HTR-8/SVneo (cell line): Measurements from ENCODE around the gene NDUFB5.

ENCODE experiments used
- DNase-seq: peaks from one replicate; pipeline ENCODE4 v3.0.0; 2011; ENCODE audit warnings: low spot score, mixed read lengths; ENCODE audit not compliant: insufficient read length
- FAIRE-seq: peaks from 2 replicates; lab custom pipeline; 2011; peaks lifted over from hg19 to GRCh38; lab: Jason Lieb, UNC

The NDUFB5 gene

GRCh38 chr3:179604321-179605078, at the start of gene NDUFB5, which contains the start of gene MRPL47:
Gene NDUFB5, plus strand, starts transcription at chr3:179604794. Its CDS starts 22 bp downstream, at chr3:179604816.
Gene MRPL47, minus strand, starts transcription at chr3:179604638. Its CDS starts 14 bp downstream, at chr3:179604624.
- FAIRE-seq (peak; percentile 93), DNase-seq (peak; percentile 92)

GRCh38 chr3:179558742-179559364, 45.7 kb upstream of the NDUFB5 start:
- DNase-seq (peak; percentile 76), FAIRE-seq (no peak)

- FAIRE-seq (no peak), DNase-seq (no peak)
Measured at GRCh38 chr3:179560791-179561190, 43.8 kb upstream of the NDUFB5 start.

GRCh38 chr3:179562591-179563270, 41.9 kb upstream of the NDUFB5 start, which contains the start of gene ACTL6A:
Gene ACTL6A, plus strand, starts transcription at chr3:179562926. Its CDS starts 167 bp downstream, at chr3:179563093.
- peak; percentile 99 for DNase-seq
- FAIRE-seq, result peak; percentile 97

GRCh38 chr3:179563271-179563783, 41.3 kb upstream of the NDUFB5 start:
- no peak for FAIRE-seq

GRCh38 chr3:179565496-179565895, 39.1 kb upstream of the NDUFB5 start:
- FAIRE-seq, result no peak

More at GRCh38 chr3:179563271-179563783, 41.3 kb upstream of the NDUFB5 start:
- DNase-seq, result peak; percentile 63

GRCh38 chr3:179580992-179581391, 23.6 kb upstream of the NDUFB5 start:
- FAIRE-seq, result no peak

More at GRCh38 chr3:179565496-179565895, 39.1 kb upstream of the NDUFB5 start:
- no peak for DNase-seq

GRCh38 chr3:179589143-179589542, 15.5 kb upstream of the NDUFB5 start:
- FAIRE-seq (no peak), DNase-seq (no peak)

More at GRCh38 chr3:179580992-179581391, 23.6 kb upstream of the NDUFB5 start:
- DNase-seq, result no peak

GRCh38 chr3:179590669-179591068, 13.9 kb upstream of the NDUFB5 start:
- DNase-seq (no peak), FAIRE-seq (no peak)

GRCh38 chr3:179591313-179591712, 13.3 kb upstream of the NDUFB5 start:
- no peak for DNase-seq
- no peak for FAIRE-seq

- DNase-seq, result no peak
- no peak for FAIRE-seq
Measured at GRCh38 chr3:179599531-179599930, 5.1 kb upstream of the NDUFB5 start.

GRCh38 chr3:179603321-179603720, 1.3 kb upstream of the NDUFB5 start:
- DNase-seq (no peak), FAIRE-seq (no peak)

GRCh38 chr3:179603831-179604230, 763 bp upstream of the NDUFB5 start:
- DNase-seq (no peak), FAIRE-seq (no peak)

- DNase-seq (no peak), FAIRE-seq (no peak)
Measured at GRCh38 chr3:179606534-179607085, 2.0 kb downstream of the NDUFB5 start.

- no peak for DNase-seq
- FAIRE-seq, result no peak
Measured at GRCh38 chr3:179608931-179609720, 4.5 kb downstream of the NDUFB5 start.

GRCh38 chr3:179610066-179610465, 5.5 kb downstream of the NDUFB5 start:
- no peak for FAIRE-seq
- DNase-seq, result no peak

- peak; percentile 22 for DNase-seq
- no peak for FAIRE-seq
Measured at GRCh38 chr3:179613807-179614206, 9.2 kb downstream of the NDUFB5 start.

GRCh38 chr3:179615458-179616173, 11.0 kb downstream of the NDUFB5 start:
- FAIRE-seq, result no peak

GRCh38 chr3:179622023-179622422, 17.4 kb downstream of the NDUFB5 start:
- DNase-seq, result no peak
- FAIRE-seq, result no peak

More at GRCh38 chr3:179615458-179616173, 11.0 kb downstream of the NDUFB5 start:
- no peak for DNase-seq
